Smooth muscle cell of the brain vasculature (primary cell): Measurements from ENCODE around the gene PLA2G4E.

Experiments
- DNase-seq: peaks from one replicate; pipeline ENCODE4 v3.0.0-alpha.2; 2012; ENCODE audit warnings: low read depth, low spot score

The PLA2G4E gene

DNA sequence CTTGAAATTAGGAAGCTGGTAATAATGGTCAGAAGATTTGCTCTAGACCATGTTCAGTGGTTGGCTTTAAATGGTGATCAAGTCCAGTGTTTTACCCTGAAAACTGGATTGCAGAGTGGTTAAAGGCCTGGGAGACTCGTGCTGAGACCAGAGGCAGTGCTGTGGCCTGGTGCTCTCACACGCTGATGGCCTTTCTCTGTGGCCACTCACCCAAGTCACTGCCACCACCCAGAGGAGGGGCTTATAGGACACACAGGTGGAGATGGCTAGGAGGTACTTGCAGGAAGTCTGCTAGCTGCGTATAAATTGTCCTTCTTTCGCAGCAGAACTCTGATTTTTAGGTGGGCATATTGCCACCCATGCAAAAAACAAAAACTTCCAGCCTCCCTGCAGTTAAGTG lies 42.3 kb downstream of the PLA2G4E start:
- no peak for DNase-seq

DNA sequence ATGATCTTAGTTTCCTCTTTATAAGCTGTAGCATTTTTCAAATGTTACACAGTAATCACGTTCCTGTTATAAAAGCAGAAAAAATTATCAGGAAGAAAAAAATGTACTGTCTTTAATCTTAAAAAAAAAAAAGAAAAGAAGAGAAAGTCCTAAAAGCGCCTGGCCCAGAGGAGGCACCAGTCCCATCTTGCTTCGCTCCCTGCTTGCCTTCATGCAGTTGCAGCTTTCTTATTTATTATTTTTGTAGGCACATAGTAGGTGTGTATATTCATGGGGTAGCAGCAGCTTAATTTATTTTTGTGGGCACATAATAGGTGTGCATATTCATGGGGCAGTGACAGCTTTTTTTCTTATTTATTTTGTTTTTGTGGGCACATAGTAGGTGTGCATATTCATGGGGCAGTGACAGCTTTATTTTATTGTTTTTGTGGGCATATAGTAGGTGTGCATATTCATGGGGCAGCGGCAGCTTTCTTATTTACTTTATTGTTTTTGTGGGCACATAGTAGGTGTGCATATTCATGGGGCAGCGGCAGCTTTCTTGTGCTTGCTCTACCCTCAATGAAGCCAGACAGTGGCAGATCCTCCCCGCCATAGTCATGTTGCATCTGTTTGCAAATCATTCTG lies 43.0 kb downstream of the PLA2G4E start:
- DNase-seq: no peak

DNA sequence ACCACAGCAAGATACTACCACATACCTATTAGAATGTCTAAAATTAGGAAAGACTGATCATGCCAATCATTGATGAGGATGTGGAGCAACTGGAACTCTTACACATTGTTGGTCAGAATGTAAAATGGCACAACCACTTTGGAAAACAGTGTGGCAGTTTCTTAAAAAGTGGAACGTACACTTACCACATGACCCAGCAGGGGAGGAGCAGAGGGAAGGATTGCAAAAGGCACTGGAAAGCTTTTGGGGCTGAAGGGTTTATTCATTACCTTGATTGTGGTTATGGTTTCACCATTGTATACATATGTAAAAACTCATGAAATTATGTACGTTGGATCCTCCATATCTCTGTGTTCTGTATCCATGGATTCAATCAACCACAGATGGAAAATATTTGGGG lies 45.2 kb downstream of the PLA2G4E start:
- no peak for DNase-seq

DNA sequence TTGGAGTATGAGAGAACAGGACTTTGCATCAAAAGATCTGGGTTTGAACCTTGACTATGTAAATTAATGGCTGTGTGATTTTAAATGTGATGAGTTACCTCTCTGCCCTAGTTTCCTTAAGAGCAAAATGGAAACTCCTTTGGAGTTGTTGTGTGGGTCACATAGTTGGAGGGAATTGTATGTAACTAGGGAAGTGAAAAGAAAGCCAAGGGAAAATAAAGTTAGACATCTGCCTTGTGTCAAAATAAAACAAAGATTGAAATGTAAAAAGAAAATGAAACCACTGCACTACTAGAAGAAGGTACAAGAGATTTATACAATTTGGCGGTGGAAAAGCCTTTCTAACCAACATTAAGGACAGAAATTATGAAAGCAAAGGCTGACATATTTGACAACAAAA lies 46.8 kb downstream of the PLA2G4E start:
- DNase-seq: no peak

DNA sequence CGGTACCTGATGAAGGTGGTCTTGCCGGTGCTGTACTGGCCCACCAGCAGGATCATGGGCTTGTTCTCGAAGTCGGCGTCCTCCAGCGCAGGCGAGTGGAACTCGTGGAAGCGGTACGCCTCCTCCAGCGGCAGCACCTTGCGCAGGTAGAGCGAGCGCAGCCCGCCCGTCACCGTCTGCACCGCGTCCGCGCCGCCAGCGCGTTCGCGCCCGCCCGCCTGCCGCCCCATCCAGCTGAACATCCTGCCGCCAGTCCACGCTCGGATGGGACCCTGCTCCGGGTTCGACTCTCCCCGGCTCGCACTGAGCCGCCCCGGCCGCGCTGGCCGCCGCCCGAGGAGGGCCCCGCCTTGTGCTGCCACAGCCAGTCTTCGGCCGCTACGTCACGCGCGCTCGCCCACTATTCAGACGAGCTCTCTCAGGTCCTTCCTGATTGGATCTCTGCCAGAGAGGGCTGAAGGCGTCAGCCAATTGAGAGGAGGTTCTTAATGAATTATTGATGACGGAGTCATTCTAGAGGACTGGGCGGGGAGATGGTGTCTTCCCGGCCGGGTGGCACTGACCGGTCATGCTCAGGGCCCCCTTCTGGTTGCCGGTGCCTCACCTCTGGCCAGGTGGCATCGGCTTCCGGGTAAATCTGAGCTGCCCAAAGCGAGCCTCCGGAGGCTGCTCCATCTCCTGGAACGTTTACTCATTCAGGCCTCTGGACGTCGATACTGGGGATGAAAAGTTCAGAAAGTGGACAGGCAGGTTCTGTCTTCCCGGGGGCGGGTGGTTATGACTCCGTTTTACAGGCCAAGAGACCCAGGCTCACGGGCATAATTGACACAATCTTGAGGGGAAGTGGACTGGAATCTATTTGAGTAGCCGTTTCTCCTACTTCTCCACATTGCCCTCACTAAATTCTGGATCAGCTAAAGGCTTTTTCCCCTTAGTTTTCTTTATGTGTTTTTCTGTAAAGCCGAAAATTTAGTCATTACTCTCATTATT lies 48.3 kb downstream of the PLA2G4E start, which contains the start of gene EHD4:
EHD4 (minus strand) TSS at position 305 of the 990 bp plus-strand sequence; CDS start at position 242, 63 bp downstream.
- DNase-seq: peak; percentile 98

DNA sequence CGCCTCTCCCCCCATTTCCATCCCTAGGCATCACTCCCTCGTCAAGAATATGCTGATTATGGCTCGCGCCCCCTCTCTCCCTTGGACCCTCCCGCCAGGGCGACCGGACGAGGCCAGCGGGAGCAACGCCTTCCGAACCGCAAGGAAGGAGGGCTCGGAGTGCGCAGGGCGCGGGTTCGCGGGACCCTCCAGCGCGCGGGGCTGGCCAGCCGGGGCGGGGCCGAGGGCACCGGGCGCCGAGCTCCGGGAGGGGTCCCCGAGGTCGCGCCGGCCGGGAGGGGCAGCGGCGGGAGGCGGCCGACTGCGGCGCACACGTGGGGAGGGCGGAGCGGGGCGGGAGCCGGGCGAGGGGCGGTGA lies 49.0 kb downstream of the PLA2G4E start:
- no peak for DNase-seq

DNA sequence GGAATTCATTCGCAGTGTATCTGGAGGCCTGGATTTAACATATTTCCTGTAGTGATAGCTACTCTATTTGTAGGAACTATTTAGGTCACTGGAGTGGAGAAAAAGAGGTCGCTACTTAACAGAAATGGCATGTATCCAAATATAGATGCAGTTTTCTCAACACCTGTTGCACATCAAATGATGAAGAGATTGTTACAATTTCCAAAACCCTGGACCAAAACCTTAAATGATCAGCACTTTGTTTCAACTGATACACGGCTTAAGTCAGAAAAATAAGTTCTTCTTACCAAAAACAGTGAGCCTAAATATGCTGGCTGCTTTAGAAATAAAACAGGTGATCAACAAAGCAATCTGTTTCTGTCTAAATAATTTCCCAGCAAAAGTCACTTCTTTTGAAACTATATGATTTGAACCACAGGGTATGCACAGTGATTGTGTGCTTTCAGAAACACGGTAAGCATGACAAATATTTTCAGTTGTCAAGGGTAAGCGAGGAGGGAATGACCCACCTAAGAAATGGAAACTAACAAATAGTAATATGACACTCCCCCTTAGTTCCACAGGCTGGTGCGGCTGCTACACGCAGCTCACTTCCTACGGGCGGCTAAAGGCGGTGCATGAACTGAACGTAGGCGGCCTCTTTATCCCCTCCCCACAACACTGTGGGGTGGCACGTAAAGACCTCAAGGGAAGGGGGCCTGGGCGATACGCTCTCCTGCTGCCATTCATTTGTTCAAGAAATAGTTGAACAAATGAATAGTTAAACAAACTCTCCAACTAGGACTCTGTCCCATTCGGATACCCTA lies 49.5 kb downstream of the PLA2G4E start:
- no peak for DNase-seq

DNA sequence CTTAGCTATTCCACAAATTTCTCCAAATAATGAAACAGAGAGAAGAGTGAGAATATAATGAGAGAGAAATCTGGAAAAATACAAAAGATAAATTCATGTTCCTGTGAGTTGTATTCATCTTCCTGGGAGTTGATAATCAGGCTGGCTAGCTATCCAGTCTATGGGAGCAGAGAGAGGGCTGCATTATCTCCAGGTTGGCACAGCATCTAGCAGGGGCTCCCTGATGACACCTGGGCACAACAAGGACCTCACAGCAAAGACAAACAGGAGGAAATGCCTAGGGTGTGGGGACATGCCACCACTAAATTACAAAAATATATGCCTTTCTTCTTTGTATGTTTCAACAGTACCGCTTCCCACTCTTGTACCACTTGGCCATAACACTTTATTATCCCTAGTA lies 50.4 kb downstream of the PLA2G4E start:
- DNase-seq: no peak

DNA sequence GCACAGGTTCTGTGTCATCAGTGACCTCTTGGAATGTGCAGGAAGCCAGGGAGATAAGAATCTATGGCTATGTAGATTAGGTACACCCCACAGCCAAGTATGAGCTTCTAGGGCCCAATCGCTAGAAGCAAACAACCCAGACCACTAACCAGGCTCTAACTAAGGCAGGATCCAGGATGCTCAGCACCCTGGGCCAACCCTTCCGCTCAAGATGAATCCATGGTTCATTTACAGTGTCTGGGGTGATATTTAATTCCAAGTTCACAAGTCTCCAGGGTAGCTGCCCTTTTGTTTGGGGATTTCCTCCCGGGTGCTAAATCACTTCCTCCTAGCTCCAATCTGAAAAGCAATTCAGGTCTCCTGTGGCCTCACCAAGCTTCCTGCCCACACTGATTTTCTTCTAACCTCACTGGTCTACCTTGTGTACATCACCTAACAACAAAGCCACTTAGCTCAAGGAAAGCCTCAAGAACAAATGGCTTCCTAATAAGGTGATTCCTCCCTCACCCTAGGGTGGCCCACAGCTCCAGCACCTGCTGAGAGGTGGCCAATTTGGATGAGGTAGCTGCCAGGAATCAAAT lies 50.9 kb downstream of the PLA2G4E start:
- DNase-seq: no peak

DNA sequence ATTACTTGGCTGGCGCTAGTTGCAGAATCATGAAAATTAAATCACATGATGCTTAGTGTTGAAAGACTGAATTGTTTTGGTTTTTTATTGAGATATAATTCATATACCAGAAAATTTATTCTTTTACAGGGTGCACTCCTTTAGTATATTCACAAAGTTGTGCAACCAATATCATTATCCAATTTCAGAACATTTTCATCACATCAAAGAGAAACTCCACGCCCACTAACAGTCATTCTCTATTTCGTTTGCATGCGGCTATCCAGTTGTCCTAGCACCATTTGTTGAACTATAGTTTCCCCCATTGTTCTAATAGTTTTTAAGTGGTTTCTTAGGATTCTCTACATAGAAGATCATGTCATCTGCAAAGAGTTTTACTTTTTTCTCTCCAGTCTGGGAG lies 52.1 kb downstream of the PLA2G4E start:
- DNase-seq: no peak

DNA sequence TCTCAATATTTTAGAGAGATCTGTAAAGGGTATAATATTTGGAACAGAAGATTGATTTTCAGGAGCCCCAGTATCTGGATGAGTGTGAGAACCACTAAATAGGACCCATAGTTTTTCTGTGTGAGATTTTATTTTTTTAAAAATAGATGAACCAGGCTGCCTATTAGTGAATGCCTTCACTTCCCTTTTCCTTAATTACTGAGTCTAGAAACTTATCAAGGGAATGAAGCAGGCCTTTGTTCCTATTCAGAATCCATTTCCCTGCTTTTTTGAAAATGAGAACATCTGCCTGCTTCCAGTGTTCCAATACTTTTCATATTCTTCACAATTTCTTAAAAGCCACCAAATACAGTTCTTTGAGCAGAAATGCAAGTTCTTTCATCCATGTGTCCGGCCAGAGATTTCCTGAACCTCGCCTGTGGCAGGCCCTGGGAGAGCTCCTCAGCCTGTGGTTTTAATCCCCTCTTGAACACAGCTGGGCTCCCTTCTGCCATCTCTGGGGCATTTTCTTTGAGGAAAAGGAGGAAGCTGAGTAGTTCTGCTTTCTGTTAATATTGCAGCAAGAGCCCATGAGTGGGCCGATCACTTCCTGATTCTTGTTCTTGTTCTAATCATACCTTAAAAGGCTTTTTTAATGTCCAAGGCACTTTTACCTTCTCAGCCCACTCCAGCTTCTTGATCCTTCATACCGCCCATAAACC lies 53.2 kb downstream of the PLA2G4E start:
- DNase-seq: no peak

DNA sequence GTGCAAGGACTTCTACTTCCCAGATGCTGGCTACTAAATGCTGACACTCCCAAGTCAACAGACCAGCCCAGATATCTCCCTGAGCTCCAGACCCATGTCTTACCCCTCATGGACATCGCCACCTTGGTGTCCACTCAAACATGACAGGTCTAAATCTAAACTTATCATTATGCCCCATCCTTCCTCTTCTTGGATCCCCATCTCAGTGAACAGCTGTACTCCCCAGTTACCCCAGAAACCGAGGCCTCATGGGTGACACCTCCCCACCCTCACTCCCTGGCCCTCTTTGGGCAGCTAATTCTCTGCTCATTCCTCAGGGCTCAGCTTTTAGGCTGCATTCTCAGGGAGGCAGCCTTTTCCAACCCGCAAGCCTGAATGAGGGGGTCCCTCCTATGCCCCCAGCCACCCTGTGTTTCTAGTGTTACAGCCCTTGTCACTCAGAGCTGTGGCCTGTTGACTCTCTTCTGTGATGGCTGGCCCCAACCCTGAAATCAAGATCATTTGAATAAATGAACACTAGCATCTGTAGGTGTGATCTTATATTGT lies 53.8 kb downstream of the PLA2G4E start:
- no peak for DNase-seq

DNA sequence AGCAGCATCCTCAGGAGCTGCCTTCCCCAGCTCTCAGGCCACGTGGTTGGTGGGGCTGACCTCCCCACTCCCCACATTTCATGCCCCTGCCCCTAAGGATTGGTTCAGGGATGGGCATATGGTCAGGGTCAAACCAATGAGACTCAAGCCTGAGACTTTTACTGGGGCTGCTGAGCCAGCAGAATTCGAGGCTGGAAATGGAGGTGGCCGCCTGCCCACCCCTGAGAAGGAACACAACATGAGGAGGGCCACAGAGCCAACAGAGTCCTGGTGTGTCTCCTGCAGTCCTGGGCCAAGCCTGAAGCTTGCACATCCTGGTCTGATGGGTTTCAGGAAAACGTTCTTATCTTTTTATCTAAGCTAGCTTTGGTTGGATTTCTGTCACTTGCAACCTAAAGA lies 54.4 kb downstream of the PLA2G4E start:
- DNase-seq: no peak

DNA sequence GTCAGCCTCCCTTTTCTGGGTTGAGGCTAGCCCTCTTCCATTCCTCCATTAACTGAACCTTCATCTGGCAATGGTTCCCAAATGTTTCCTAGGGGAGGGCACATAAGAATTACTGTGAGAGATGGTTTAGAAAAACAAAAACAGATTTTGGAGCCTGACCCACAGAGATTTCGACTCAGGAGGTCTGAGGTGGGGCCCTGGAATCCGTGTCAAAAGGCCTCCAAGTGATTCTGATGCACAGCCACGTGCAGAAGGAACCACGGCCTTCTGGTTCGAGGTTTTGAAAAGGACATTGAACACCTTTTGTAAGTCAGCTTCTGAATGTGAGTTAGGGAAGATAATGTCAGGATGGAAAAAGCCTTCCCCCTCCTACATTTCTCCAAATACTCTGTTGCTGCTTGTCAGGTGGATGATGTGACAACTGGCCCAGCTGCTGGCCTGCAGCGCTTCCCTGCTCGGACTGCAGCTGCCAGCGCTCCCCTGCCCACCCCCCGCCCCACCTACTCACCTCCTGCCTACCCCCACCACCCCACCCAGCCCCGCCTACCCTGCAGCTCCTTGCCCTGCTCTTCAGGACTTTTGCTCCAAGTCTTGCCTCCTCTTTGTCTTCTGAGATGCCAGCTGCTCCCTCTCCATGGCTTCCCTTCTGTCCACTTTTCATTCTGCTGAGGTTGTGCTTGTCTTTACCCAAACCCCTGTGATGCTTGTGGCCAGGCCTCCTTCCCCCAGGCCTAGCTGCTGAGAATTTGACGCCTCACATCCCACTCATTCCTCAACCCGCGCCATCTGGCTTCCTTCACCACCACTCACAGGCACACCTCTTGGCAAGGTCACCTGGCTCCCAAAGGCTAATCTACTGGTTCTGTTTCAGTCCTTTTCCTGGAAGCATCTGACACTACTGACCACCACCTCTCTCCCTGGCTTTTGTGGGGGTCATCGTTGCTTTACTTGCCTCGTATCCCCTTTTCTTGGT lies 55.1 kb downstream of the PLA2G4E start:
- no peak for DNase-seq

DNA sequence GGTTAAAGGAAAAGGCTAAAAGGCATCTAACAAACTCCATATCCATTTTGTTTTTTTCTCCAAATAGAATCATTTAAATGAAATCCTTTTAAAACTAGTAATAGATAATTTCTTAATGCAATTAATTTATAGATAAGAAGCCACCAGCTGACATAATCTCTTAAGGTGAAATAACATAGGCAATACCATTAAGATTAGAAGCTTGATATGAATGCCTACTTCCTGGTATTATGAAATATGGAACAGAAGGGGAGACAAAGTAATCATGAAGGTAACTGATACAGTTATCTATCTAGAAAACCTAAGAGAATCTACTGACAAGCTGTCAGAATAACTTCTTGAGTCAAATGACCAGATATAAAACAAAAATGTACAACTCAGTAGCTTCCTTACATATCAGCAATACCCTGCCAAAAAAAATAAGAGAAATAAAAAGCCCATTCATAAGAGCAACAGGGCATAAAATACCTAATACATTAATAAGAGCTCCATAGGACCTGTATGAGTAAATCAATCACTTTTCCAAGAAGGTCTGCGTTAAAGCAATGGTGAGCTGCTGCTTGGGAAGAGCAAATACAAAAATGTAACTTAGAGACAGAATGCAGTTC lies 59.1 kb downstream of the PLA2G4E start:
- DNase-seq: no peak

DNA sequence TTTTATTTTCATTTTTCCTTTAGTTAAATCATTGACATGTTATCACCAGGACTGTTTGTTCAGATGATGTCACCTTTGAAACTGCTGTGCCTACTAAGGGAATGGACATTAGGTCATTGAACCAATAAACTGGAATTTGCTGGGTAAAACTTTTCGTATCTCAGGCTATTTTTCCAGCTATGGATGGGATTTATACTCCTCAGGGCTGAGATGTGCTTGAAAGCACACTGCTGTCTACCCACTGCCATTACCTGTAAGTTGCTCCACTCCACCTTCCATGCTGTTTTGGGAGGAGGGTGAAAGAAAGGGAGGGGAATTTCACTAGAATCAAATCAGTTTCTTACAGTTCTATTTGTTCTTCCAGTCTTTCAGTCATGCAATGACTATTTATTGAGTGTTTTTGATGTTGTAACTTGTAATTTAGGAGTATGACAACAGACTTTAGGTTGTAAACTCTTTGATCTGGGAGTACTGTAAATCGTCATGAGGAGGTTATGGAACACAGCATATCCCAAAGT lies 59.8 kb downstream of the PLA2G4E start:
- DNase-seq: no peak

DNA sequence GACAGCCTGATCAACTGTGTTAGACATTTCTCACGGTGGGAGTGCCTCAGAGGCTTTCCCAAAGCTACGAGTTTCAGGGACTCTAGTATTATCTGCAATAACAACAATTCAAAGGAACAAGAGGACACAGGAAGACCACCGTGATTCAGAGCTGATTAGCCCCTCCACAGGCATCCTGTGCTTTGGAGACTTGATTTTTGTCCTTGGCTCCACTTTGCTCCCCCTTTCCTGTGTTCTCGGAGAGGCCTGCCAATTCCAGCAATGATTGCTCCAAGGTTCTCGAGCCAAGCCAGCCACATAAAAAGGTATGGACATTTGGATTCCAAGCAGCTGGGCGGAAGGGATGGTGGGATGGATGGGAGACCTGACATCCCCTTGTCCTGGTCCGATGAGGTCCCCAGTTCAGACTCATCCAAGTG lies 62.8 kb downstream of the PLA2G4E start:
- DNase-seq: no peak

DNA sequence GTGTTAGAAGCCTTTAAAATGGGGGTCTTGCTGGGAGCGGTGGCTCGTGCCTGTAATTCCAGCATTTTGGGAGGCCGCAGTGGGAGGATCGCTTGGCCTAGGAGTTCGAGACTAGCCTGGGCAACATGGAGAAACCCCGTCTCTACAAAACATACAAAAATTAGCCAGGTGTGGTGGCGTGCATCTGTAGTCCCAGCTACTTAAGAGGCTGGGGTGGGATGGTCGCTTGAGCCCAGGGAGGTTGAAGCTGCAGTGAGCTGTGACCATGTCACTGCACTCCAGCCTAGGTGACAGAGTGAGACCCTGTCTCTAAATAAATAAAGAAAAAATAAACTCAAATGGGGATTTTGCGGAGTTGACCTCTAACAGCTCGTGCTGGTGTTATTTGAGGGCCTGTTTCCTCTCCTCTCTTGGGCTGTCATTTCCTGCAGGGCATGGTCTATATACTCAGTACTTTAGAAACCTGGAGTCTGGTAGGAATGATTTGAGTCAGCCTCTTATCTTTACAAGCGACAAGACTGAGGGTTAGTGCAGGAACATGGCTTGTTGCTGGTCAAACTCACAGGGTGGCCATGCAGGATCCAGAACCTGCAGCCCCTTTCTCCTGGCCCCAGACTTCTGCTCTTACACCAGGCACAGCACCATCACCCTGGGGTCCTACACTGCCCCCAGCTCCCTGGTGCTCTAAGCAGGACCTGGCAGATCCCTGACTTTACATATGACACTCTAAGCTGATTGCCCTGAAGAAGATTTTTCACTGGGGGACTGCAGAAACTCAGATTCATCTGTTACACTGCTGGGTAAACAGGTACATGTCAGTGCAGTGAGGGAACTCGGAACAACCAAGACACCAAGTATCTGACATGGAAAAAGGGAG lies 63.6 kb downstream of the PLA2G4E start:
- DNase-seq: no peak
